Ectodermal cell (in vitro differentiated cells): ENCODE measurements around the gene PTPN13. TPM values are rescaled to one million over a fixed set of nuclear protein-coding genes. Genes with fewer than 3 reads are reported as not detected.
A peak's percentile ranks its signal among the peaks of the same experiment; 100 is the strongest.

Source experiments
- H3K27ac ChIP-seq: 2 replicates; pipeline ENCODE4 v1.7.0; 2013; ENCODE audit warnings: mild to moderate bottlenecking, low read depth, low read length; ENCODE audit not compliant: insufficient read depth, poor library complexity, severe bottlenecking
- H3K27me3 ChIP-seq: 2 replicates; pipeline ENCODE4 v1.7.0; 2013; ENCODE audit warnings: mild to moderate bottlenecking, low read length; ENCODE audit not compliant: insufficient read depth, control insufficient read depth, poor library complexity, severe bottlenecking
- H3K36me3 ChIP-seq: one replicate; pipeline ENCODE4 v1.7.0; 2013; ENCODE audit warnings: low read length; ENCODE audit not compliant: control insufficient read depth, insufficient read depth
- H3K4me1 ChIP-seq: one replicate; pipeline ENCODE4 v1.7.0; 2013; ENCODE audit warnings: low read length; ENCODE audit not compliant: control insufficient read depth, insufficient read depth
- H3K4me3 ChIP-seq: 2 replicates; pipeline ENCODE4 v1.7.0; 2013; ENCODE audit warnings: low read depth, low read length, control low read depth; ENCODE audit not compliant: insufficient read depth
- H3K9me3 ChIP-seq: 2 replicates; pipeline ENCODE4 v1.7.0; 2013; ENCODE audit warnings: mild to moderate bottlenecking, low read length, moderate library complexity; ENCODE audit not compliant: control insufficient read depth
- WGBS, 2 experiments: methylation state at CpG; one replicate each; pipeline ENCODE4 v1.1.7; 2013; ENCODE audit warnings: missing lambda C conversion rate in 2 of 2; 5-methylcytosine and 5-hydroxymethylcytosine counted together
- polyA plus RNA-seq, 4 experiments: library from polyadenylated mRNA; stranded (reverse); fragments of 50-300 nt; gene quantifications; one replicate each; pipeline ENCODE4 v1.2.3, GENCODE V29; 2013

PTPN13 gene, protein sequence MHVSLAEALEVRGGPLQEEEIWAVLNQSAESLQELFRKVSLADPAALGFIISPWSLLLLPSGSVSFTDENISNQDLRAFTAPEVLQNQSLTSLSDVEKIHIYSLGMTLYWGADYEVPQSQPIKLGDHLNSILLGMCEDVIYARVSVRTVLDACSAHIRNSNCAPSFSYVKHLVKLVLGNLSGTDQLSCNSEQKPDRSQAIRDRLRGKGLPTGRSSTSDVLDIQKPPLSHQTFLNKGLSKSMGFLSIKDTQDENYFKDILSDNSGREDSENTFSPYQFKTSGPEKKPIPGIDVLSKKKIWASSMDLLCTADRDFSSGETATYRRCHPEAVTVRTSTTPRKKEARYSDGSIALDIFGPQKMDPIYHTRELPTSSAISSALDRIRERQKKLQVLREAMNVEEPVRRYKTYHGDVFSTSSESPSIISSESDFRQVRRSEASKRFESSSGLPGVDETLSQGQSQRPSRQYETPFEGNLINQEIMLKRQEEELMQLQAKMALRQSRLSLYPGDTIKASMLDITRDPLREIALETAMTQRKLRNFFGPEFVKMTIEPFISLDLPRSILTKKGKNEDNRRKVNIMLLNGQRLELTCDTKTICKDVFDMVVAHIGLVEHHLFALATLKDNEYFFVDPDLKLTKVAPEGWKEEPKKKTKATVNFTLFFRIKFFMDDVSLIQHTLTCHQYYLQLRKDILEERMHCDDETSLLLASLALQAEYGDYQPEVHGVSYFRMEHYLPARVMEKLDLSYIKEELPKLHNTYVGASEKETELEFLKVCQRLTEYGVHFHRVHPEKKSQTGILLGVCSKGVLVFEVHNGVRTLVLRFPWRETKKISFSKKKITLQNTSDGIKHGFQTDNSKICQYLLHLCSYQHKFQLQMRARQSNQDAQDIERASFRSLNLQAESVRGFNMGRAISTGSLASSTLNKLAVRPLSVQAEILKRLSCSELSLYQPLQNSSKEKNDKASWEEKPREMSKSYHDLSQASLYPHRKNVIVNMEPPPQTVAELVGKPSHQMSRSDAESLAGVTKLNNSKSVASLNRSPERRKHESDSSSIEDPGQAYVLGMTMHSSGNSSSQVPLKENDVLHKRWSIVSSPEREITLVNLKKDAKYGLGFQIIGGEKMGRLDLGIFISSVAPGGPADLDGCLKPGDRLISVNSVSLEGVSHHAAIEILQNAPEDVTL (N-terminal part only)
- polyA plus RNA-seq (2013, experiment 1 of 4), result 152 TPM
- 180 TPM for polyA plus RNA-seq (2013, experiment 2 of 4)
- polyA plus RNA-seq (2013, experiment 3 of 4), result 111 TPM
- polyA plus RNA-seq (2013, experiment 4 of 4), result 126 TPM

DNA sequence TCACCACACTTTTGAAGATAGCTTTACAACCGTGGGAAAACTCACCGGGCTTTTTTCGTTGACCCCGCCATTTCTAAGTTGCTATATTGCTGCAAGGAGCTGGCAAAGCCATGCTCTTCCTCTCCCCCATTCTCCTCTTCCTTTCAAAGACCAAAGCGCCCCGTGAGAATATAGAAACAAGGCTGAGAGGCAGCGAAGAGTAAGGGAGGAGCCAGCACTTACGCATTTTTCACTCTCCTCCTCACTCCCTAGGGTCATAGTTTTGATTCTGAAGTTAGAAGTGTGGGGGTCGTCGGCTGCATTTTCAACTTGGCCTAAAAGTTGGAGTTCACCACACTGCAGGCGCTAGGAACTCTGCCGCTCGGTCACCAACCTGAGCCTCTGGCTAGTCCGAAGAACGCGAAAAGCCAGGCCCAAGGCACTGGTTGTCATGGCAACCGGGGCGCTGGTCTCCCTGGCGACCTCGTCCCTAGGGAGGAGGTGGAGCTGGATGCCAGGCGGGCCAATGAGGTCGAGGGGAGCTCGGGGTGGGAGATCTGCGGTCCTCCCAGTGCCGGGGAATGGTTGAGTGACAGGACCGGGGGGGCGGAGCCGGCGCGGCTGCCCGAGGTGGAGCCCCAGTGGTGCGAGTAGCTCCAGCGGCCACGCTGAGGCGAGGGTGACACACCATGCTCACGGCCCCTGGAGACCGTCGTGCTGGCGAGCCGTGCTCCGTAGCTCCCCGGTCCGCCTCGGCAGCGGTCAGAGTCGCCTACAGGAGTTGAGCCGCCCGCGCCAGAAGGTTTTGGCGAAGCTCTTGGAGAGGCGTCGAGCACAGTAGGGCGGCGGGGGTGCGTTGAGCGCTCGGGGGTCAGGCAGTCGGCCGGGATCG, at the start of gene PTPN13:
TSS of gene PTPN13 (plus strand) at position 628 of the 871 bp plus-strand sequence. CDS start 40,942 bp downstream, outside the sequence.
- Histone ChIP-seq H3K27me3 (no peaks in the 10 kb centered on the region), H3K36me3 (no peaks in the 10 kb centered on the region), H3K4me3 (peak within 1 kb of the TSS; percentile 74), H3K27ac (peak within 1 kb of the TSS; percentile 90), H3K9me3 (no peaks in the 10 kb centered on the region), H3K4me1 (peaks cover 12% of the 10 kb centered on the region)
- 0 to 1% methylated on average over 57 to 60 of the region's 60 CpGs for WGBS, 2 experiments

- no peak overlapping the region for H3K27ac ChIP-seq
Measured at GRCh38 chr4:86547140-86547539, 47.0 kb upstream of the PTPN13 start.

GRCh38 chr4:86549163-86549788, 44.8 kb upstream of the PTPN13 start:
- H3K9me3 ChIP-seq, result no peaks in the 10 kb centered on the region
- WGBS, 2 experiments, result 83 to 100% methylated on average over 3 to 4 of the region's 4 CpGs
- no peaks in the 10 kb centered on the region for H3K36me3 ChIP-seq
- H3K27me3 ChIP-seq, result no peaks in the 10 kb centered on the region
- no peak overlapping the region for H3K4me3 ChIP-seq
- peaks cover 10% of the 10 kb centered on the region for H3K4me1 ChIP-seq
- H3K27ac ChIP-seq, result no peak overlapping the region

More at GRCh38 chr4:86547140-86547539, 47.0 kb upstream of the PTPN13 start:
- no peaks in the 10 kb centered on the region for H3K27me3 ChIP-seq
- peaks cover 26% of the 10 kb centered on the region for H3K4me1 ChIP-seq
- H3K36me3 ChIP-seq, result no peaks in the 10 kb centered on the region
- 94 to 96% methylated on average over 22 of the region's 22 CpGs for WGBS, 2 experiments
- no peaks in the 10 kb centered on the region for H3K9me3 ChIP-seq
- no peak overlapping the region for H3K4me3 ChIP-seq

DNA sequence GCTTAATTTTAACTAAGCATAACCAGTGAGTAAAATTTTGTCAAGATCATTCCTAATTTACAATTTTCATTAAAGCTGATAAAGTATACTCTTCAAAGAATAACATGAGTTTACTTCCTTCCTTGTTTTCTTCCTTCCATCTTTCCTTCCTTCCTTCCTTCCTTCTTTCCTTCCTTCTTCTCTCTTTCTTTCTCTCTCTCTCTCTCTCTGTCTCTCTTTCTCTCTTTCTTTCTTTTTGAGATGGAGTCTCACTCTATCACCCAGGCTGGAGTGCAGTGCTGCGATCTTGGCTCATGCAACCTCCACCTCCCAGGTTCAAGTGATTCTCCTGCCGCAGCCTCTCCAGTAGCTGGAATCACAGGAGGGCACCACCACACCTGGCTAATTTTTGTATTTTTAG, 42.7 kb upstream of the PTPN13 start:
- no peaks in the 10 kb centered on the region for H3K4me1 ChIP-seq
- no peaks in the 10 kb centered on the region for H3K9me3 ChIP-seq
- no peaks in the 10 kb centered on the region for H3K27me3 ChIP-seq
- H3K4me3 ChIP-seq, result no peak overlapping the region
- H3K27ac ChIP-seq, result no peak overlapping the region
- H3K36me3 ChIP-seq, result no peaks in the 10 kb centered on the region
- WGBS, 2 experiments, result 93 to 98% methylated on average over 2 of the region's 2 CpGs

DNA sequence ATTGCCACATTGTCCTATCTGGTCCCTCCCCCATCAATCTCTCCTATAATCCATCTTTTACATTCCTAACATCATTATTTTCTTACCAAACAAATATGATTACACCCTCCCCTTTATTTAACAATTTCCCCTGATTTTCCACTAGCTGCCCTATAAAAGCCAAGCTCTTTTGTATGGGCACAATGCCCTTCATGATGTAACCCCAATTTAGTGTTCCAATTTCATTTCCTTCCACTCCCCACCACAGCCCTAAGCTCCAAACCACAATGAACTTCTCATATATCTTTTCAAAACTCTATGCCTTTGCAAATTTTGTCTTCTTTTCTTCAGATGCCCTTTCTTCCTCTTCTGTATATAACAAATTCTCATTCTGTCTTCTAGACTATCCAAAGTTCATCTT, 39.5 kb upstream of the PTPN13 start:
- Histone ChIP-seq H3K27ac (no peak overlapping the region), H3K4me1 (no peaks in the 10 kb centered on the region), H3K27me3 (no peaks in the 10 kb centered on the region), H3K4me3 (no peak overlapping the region), H3K9me3 (no peaks in the 10 kb centered on the region), H3K36me3 (no peaks in the 10 kb centered on the region)

DNA sequence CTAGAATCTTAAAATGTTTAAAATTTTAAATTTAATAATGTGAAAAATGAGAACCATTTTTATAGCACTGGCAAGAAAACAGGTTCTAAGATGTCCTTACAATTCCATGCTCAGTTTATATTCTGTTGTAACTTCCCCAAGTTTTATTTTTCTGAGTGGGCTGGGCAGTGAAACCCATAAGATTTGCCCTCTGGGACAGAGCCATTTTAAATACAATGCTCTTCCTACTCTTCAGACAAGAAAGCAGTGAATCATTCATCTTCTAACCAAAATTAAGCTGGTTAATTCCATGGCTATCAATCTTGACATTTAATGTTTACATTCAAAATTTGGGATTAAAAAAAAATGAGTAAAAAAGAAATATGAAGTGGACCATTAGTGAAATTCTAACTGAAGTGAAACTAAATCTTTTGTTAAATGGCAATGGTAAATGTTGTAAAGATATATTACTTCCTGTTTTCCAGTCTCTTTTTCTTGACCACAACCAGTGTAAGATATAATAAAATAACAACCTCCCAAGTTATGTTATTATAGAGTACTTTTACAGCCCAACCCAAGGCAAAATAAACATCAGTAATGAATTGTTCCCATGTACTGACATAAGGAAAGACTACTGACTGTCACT, 37.2 kb upstream of the PTPN13 start:
- Histone ChIP-seq H3K9me3 (no peaks in the 10 kb centered on the region), H3K36me3 (no peaks in the 10 kb centered on the region), H3K27ac (no peak overlapping the region), H3K27me3 (no peaks in the 10 kb centered on the region), H3K4me1 (no peaks in the 10 kb centered on the region), H3K4me3 (no peak overlapping the region)

DNA sequence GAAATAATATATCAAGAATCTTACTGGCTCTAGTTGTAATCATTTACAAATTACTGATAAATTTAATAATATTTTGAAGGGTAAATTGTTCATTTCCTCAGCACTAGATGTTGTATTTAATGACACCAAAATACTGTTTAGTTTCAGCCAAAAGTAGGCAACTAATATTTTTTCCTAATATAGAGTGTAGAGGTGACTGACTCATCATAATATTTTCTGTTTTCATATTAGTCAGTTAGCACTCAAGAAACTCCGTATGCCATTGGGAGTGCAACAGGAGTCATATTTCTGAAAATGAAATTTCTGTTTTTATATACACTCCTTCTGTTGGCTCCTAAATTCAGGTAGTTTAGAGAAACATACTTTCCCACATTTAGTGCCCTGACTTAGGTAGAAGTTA, 36.6 kb upstream of the PTPN13 start:
- Histone ChIP-seq H3K27ac (no peak overlapping the region), H3K27me3 (no peaks in the 10 kb centered on the region), H3K9me3 (no peaks in the 10 kb centered on the region), H3K4me3 (no peak overlapping the region), H3K36me3 (no peaks in the 10 kb centered on the region), H3K4me1 (no peaks in the 10 kb centered on the region)
- WGBS, 2 experiments, result 88% methylated on average over 1 of the region's 1 CpG; no CpG with 5 or more reads in 1 of the 2 experiments

DNA sequence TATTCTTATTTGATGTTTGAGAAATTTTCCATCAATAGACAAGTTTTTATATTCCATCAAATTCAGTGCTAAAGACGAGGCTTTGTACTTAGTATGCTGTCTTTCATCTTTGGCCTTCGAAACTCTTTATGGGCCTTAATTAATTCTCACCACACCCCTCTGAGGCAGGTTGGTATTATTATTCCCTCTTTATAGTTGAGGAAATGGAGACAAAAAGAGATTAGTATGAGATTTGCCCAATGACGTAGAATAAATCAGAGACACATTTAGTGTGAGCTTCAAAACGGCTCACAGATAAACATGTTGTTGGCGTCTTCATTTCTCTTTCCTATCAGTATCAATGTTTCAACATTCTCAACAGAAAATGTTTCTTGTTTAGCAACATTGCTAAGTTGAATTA, 35.9 kb upstream of the PTPN13 start:
- no peaks in the 10 kb centered on the region for H3K9me3 ChIP-seq
- whole genome bisulfite sequencing, 2 experiments, result 93 to 95% methylated on average over 3 to 5 of the region's 5 CpGs
- no peak overlapping the region for H3K4me3 ChIP-seq
- H3K27ac ChIP-seq, result no peak overlapping the region
- H3K36me3 ChIP-seq, result no peaks in the 10 kb centered on the region
- H3K27me3 ChIP-seq, result no peaks in the 10 kb centered on the region
- no peaks in the 10 kb centered on the region for H3K4me1 ChIP-seq

- H3K4me1 ChIP-seq, result no peaks in the 10 kb centered on the region
- no peaks in the 10 kb centered on the region for H3K27me3 ChIP-seq
- H3K27ac ChIP-seq, result no peak overlapping the region
- H3K9me3 ChIP-seq, result no peaks in the 10 kb centered on the region
- no peak overlapping the region for H3K4me3 ChIP-seq
- 100% methylated on average over 1 of the region's 1 CpG; no CpG with 5 or more reads in 1 of the 2 experiments for WGBS, 2 experiments
- H3K36me3 ChIP-seq, result no peaks in the 10 kb centered on the region
Measured at GRCh38 chr4:86558797-86559196, 35.3 kb upstream of the PTPN13 start.
